ENCODE data around the gene NCOA3. TPM values are rescaled to one million over a fixed set of nuclear protein-coding genes. Genes with fewer than 3 reads are reported as not detected.
A peak's percentile ranks its signal among the peaks of the same experiment; 100 is the strongest.

Gene NCOA3
- total and polyA plus RNA-seq, 10 of the 15 experiments (the other 5 are each of a cell fraction or from before 2014, with no cell fraction given) = 16.9 to 96.2 (median 73.6) TPM

DNA sequence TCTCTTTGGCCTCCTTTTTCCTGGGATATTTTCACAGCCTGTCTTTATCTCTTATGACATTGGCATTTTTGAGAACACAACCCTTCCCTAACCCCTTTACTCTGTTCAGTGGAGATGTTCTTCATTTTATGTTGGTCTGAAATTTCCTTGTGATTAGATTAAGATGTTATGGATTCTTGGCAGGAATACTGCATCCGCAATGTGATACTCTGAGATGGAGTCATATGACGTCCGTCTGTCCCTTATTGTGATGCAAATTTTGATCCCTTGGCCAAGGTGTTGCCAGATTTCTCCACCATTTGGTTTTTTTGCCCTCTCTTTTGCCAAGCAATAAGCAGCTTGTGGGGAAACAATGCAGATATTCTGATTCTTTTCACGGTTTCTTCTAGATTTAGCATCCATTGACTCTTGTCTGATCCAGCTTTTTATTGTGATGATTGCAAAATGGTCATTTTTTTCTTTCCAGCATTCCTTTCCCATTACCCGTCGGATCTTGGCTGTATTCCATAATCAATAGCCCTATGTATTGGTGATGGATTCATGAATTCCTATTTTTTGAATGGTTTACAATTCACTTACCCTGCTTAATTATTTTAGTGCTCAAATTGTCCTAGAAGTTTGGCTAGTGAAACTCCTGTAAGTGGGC lies 85.1 kb downstream of the NCOA3 start:
- in situ Hi-C loops (cut with MboI) (no loop called here), intact Hi-C loops (cut with micrococcal nuclease; ENCODE audit: unreplicated experiment) (no loop called here)
- DNase-seq (ENCODE audit: low read depth, low spot score) (no peak), ATAC-seq (no peak), FAIRE-seq (no peak)
- ChIA-PET CTCF (interaction anchor here (1.0 to 1.5 kb wide), 2 partner anchors 23 to 30 kb away, joined by 3 read pairs; no protein-coding TSS in a partner anchor), RAD21 (ENCODE audit: unreplicated experiment) (no interaction called here), SMC1A (ENCODE audit: uncharacterized antibody, unreplicated experiment) (interaction anchor here (0.7 to 1.6 kb wide), 4 partner anchors 8 to 1422 kb away, joined by 3 to 5 read pairs (median 4); no protein-coding TSS in a partner anchor), POLR2A (interaction anchor here (0.6 kb wide), 1 partner anchor 104 kb away, joined by 4 read pairs; no protein-coding TSS in a partner anchor)
- Histone ChIP-seq H3K79me2 (ENCODE audit: control insufficient read depth, insufficient read depth, low read length) (peaks cover 72% of the 10 kb centered on the region), H3K27me3 (replicated peaks in 1 of 2; ENCODE audit: control insufficient read depth in 2 of 2, insufficient read depth in 2 of 2, low read length in 1 of 2) (no peaks in the 10 kb centered on the region), H3K4me2 (ENCODE audit: control insufficient read depth, insufficient read depth) (no peak overlapping the region), H3K27ac (ENCODE audit: control insufficient read depth, insufficient read depth) (no peak overlapping the region), H3K4me1 (ENCODE audit: control insufficient read depth, insufficient read depth, low read length) (peaks cover 21% of the 10 kb centered on the region), H4K20me1 (ENCODE audit: control insufficient read depth, insufficient read depth) (peaks cover 4% of the 10 kb centered on the region; the same call in 1 of the 2 replicates), H3K9me3 (replicated peaks; ENCODE audit: control insufficient read depth, insufficient read depth, low read length) (no peaks in the 10 kb centered on the region), H3K9ac (ENCODE audit: control insufficient read depth, insufficient read depth, low read length) (no peak overlapping the region), H3K4me3 (no peak overlapping the region), H2AFZ (ENCODE audit: control insufficient read depth, low read depth, low read length) (no peak overlapping the region), H3K36me3 (ENCODE audit: control insufficient read depth in 2 of 2, insufficient read depth in 2 of 2, low read length in 1 of 2) (peaks cover 3 to 20% of the 10 kb centered on the region in 2 experiments)
- 98% methylated on average over 6 of the region's 6 CpGs for WGBS (ENCODE audit: insufficient coverage, insufficient replicate concordance, low lambda C conversion rate, missing lambda C conversion rate)
- TF ChIP-seq EZH2 (IDR thresholded peaks at IDR 0.05; ENCODE audit: borderline replicate concordance, control insufficient read depth, low read depth, low read length) = no peak
- no TSS peak for BruUV-seq (replicated peaks)

GRCh38 chr20:47588158-47588557 lies 86.5 kb downstream of the NCOA3 start:
- WGBS (ENCODE audit: insufficient coverage, insufficient replicate concordance, low lambda C conversion rate, missing lambda C conversion rate) = 97% methylated on average over 8 of the region's 8 CpGs
- no peak for TF ChIP-seq NBN (IDR thresholded peaks at IDR 0.05)
- 0 out of 2 replicates have a peak, but pooled peaks have one; percentile 20 for TF ChIP-seq NFXL1 (IDR thresholded peaks at IDR 0.05; ENCODE audit: borderline replicate concordance)
- no peak for TF ChIP-seq ZZZ3 (IDR thresholded peaks at IDR 0.05; ENCODE audit: control insufficient read depth, insufficient read length, low read depth)
- intact Hi-C loops (cut with micrococcal nuclease; ENCODE audit: unreplicated experiment) = no loop called here

More at GRCh38 chr20:47588158-47588557, 86.5 kb downstream of the NCOA3 start:
- Histone ChIP-seq H3K4me2 (ENCODE audit: control insufficient read depth, insufficient read depth) (no peak overlapping the region), H3K36me3 (ENCODE audit: control insufficient read depth in 2 of 2, insufficient read depth in 2 of 2, low read length in 1 of 2) (peaks cover 2 to 23% of the 10 kb centered on the region in 2 experiments), H3K27ac (ENCODE audit: control insufficient read depth, insufficient read depth) (no peak overlapping the region), H3K9me3 (replicated peaks; ENCODE audit: control insufficient read depth, insufficient read depth, low read length) (no peaks in the 10 kb centered on the region), H3K79me2 (ENCODE audit: control insufficient read depth, insufficient read depth, low read length) (peaks cover 68% of the 10 kb centered on the region), H3K9ac (ENCODE audit: control insufficient read depth, insufficient read depth, low read length) (no peak overlapping the region), H3K4me1 (ENCODE audit: control insufficient read depth, insufficient read depth, low read length) (peaks cover 14% of the 10 kb centered on the region), H3K4me3 (no peak overlapping the region), H3K27me3 (replicated peaks in 1 of 2; ENCODE audit: control insufficient read depth in 2 of 2, insufficient read depth in 2 of 2, low read length in 1 of 2) (no peaks in the 10 kb centered on the region), H2AFZ (ENCODE audit: control insufficient read depth, low read depth, low read length) (no peak overlapping the region), H4K20me1 (ENCODE audit: control insufficient read depth, insufficient read depth) (peaks cover 6% of the 10 kb centered on the region)
- no peak for FAIRE-seq
- no peak for ATAC-seq
- POLR2A ChIA-PET = no interaction called here
- BruUV-seq (replicated peaks) = no TSS peak
- CTCF ChIA-PET = interaction anchor here (1.5 kb wide), 1 partner anchor 29 kb away, joined by 3 read pairs; no protein-coding TSS in a partner anchor
- no peak for DNase-seq (ENCODE audit: low read depth, low spot score)
- in situ Hi-C loops (cut with MboI) = no loop called here
- RAD21 ChIA-PET (ENCODE audit: unreplicated experiment) = no interaction called here
- SMC1A ChIA-PET (ENCODE audit: uncharacterized antibody, unreplicated experiment) = interaction anchor here (1.4 kb wide), 1 partner anchor 10 kb away, joined by 5 read pairs; no protein-coding TSS in a partner anchor

Measured in GM12878 (cell line).